ENCODE measurements around the gene FGD2.

The FGD2 gene

DNA sequence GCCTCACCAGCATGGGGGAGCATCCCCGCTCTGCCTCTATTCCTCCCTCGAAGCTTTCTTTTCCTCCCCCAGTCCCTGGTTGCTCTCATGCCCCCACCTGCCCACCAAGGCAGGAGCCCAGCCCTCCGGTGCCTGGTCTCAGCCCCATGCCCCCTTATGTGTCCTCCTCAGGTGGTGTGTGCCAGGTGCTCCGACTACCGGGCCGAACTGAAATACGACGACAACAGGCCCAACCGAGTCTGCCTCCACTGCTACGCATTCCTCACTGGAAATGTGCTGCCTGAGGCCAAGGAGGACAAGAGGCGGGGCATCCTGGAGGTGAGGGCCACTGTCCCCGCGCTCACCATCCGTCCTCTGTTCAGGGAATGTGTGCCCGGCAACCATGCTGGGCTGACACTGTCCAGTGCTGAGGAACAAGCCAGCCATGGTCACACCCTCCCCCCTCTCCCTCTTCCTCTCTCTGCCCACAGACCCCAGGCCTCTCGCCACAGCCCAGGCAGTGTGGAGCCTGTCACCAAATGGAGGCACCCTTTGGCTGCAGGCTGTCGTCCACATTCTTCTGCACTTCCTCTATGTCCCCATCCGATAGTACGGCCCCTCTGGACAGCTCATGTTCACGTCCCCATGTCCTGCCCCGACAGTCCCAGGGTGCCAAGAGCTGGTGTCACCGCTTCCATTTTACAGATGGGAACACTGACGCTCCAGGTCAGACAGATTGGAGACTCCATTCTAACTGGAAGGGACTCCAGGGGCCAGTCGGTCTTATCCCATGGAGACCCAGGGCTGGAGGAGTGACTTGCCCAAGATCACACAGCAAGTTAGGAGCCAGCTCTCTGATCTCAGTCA is 20.4 kb downstream of the FGD2 start:
- in situ Hi-C loops (cut with MboI; ENCODE audit: low pct_unique_long_range_greater_than_20kb, low sequenced_read_pairs, unreplicated experiment), result loop anchor here (10.0 kb wide), 1 partner anchor 179 kb away; no protein-coding TSS in a partner anchor
- no peak for DNase-seq (ENCODE audit: low spot score)
- TF ChIP-seq, protein P1, sequence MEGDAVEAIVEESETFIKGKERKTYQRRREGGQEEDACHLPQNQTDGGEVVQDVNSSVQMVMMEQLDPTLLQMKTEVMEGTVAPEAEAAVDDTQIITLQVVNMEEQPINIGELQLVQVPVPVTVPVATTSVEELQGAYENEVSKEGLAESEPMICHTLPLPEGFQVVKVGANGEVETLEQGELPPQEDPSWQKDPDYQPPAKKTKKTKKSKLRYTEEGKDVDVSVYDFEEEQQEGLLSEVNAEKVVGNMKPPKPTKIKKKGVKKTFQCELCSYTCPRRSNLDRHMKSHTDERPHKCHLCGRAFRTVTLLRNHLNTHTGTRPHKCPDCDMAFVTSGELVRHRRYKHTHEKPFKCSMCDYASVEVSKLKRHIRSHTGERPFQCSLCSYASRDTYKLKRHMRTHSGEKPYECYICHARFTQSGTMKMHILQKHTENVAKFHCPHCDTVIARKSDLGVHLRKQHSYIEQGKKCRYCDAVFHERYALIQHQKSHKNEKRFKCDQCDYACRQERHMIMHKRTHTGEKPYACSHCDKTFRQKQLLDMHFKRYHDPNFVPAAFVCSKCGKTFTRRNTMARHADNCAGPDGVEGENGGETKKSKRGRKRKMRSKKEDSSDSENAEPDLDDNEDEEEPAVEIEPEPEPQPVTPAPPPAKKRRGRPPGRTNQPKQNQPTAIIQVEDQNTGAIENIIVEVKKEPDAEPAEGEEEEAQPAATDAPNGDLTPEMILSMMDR (IDR thresholded peaks at IDR 0.05; ENCODE audit: extremely low read depth, insufficient read depth, missing control alignments), result no peak

DNA sequence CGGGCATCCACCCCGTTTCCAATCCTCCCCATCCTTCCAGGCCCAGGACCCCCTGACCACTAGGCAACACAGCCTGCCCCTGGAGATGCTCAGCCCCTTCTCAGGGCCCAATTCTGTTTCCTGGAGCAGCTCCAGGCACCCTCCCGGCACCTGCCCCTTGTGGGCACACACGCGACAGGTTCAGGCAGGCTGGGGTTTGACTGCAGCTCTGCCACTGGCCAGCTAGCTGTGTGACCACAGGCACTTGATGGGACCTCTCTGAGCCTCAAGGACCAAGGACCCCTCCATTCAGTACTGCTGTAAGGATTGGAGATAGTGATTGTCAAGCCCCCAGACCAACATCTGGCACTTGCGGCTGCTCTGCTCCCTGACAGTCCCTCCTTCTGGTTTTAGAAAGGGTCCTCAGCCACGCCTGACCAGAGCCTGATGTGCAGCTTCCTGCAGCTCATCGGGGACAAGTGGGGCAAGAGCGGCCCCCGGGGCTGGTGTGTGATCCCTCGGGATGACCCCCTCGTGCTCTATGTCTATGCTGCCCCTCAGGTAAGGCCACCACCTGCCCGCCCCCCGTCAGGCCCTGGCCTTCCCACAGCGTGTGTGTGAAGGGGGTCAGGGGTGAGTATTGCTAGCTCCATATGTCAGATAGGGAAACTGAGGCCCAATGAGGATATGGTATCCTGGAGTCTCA is 21.7 kb downstream of the FGD2 start:
- in situ Hi-C loops (cut with MboI; ENCODE audit: low pct_unique_long_range_greater_than_20kb, low sequenced_read_pairs, unreplicated experiment), result loop anchor here (10.0 kb wide), 1 partner anchor 178 kb away; no protein-coding TSS in a partner anchor
- TF ChIP-seq, protein P1 (IDR thresholded peaks at IDR 0.05; ENCODE audit: extremely low read depth, insufficient read depth, missing control alignments), result no peak
- DNase-seq (ENCODE audit: low spot score), result no peak

DNA sequence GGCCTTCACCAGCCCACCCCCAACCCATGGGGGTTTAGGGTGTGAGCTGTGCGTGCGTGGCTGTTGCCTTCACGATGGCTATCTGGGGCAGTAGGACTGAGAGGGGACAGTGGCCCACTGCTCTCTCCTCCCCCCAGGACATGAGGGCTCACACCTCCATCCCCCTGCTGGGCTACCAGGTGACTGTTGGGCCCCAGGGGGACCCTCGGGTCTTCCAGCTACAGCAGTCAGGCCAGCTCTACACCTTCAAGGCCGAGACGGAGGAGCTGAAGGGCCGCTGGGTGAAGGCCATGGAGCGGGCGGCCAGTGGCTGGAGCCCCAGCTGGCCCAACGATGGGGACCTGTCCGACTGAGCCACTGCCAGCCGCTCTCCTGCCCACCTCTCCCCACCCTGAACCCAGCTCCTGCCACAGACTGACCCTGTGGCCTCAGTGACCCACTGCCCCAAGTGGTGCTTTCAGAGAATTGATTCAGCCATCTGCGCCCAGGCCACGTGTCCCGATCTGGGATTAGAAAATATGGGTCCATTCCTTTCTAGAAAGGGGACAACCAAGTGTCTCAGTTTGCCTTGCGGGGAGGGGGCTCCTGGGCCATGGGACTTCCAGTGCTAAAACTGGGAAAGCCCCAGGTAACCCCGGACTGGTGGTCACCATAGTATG is 22.5 kb downstream of the FGD2 start:
- in situ Hi-C loops (cut with MboI; ENCODE audit: low pct_unique_long_range_greater_than_20kb, low sequenced_read_pairs, unreplicated experiment), result loop anchor here (10.0 kb wide), 1 partner anchor 177 kb away; no protein-coding TSS in a partner anchor
- no peak for DNase-seq (ENCODE audit: low spot score)
- TF ChIP-seq, protein P1 (IDR thresholded peaks at IDR 0.05; ENCODE audit: extremely low read depth, insufficient read depth, missing control alignments), result peak; percentile 0

DNA sequence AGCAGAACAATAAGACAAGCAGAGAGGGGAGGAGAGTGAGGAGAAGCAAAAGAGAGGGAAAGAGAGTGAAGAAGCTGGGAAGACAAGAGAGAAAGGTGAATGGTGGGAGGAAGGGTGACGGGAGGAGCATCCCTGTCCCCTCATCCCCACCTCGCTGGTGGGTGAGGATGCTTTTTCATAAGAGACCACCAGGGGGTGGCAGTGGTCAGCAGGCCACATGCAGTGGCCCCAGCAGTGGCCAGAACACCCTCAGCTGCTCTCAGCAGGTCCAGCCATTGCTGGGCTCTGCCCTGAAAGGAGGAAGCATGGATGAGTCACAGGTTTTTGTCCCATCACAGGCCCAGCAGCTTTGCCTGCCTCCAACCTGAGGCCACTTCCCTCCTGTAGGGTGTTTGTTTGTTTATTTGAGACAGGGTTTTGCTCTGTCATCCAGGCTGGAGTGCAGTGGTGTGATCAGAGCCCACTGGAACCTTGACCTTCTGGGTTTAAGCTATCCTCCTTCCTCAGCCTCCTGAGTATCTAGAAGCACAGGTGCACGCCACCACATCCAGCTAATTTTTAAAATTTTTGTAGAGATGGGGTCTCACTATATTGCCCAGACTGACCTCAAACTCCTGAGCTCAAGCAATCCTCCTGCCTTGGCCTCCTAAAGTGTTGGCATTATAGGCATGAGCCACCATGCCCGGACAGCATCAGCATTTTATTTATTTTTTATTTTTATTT is 24.0 kb downstream of the FGD2 start:
- in situ Hi-C loops (cut with MboI; ENCODE audit: low pct_unique_long_range_greater_than_20kb, low sequenced_read_pairs, unreplicated experiment), result loop anchor here (10.0 kb wide), 1 partner anchor 175 kb away; no protein-coding TSS in a partner anchor
- TF ChIP-seq, protein P1 (IDR thresholded peaks at IDR 0.05; ENCODE audit: extremely low read depth, insufficient read depth, missing control alignments), result peak; percentile 91
- DNase-seq (ENCODE audit: low spot score), result peak; percentile 68

DNA sequence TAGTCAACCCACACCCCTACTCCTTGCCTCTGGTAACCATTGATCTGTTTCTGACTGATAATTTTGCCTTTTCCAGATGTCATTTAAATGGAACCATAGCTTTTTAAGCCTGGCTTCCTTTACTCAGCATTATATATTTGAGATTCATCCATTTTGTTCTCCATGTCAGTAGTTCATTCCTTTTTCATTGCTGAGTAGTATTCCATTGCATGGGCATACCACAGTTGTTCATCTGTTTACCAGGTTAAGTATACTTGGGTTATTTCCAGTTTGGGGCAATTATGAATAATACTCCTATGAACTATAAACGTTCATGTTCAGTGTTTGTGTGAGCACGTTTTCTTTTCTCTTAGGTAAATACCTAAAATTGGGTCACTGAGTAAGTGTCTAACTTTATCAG is 25.1 kb downstream of the FGD2 start:
- in situ Hi-C loops (cut with MboI; ENCODE audit: low pct_unique_long_range_greater_than_20kb, low sequenced_read_pairs, unreplicated experiment), result no loop called here
- TF ChIP-seq, protein P1 (IDR thresholded peaks at IDR 0.05; ENCODE audit: extremely low read depth, insufficient read depth, missing control alignments), result no peak
- DNase-seq (ENCODE audit: low spot score), result no peak

DNA sequence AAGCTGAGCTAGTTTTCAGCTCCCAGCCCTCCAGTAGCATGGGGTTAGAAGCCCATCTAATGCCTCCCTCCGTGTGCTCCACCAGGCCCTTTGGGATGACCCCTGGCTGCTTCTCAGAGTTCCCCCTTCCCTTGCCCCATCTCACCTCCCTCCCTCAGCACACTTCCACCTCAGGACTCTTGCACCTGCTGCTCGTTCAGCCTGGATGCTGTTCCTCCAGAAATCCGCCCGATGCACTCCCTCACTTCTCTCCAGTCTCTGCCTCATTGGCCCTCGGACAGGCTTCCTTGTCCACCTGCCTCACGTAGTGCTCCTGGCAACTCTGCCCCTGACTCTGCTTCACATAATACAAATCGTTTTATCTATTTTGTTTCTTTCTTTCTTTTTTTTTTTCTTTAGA is 26.8 kb downstream of the FGD2 start:
- in situ Hi-C loops (cut with MboI; ENCODE audit: low pct_unique_long_range_greater_than_20kb, low sequenced_read_pairs, unreplicated experiment), result no loop called here
- TF ChIP-seq, protein P1 (IDR thresholded peaks at IDR 0.05; ENCODE audit: extremely low read depth, insufficient read depth, missing control alignments), result no peak

More for the DNA sequence above, 26.8 kb downstream of the FGD2 start:
- DNase-seq (ENCODE audit: low spot score), result no peak
